ENCODE measurements around the gene KRTAP2-1. TPM values are rescaled to one million over a fixed set of nuclear protein-coding genes. Genes with fewer than 3 reads are reported as not detected.

KRTAP2-1 gene
- total RNA-seq, 4 donors from 2014 or later: not detected

DNA sequence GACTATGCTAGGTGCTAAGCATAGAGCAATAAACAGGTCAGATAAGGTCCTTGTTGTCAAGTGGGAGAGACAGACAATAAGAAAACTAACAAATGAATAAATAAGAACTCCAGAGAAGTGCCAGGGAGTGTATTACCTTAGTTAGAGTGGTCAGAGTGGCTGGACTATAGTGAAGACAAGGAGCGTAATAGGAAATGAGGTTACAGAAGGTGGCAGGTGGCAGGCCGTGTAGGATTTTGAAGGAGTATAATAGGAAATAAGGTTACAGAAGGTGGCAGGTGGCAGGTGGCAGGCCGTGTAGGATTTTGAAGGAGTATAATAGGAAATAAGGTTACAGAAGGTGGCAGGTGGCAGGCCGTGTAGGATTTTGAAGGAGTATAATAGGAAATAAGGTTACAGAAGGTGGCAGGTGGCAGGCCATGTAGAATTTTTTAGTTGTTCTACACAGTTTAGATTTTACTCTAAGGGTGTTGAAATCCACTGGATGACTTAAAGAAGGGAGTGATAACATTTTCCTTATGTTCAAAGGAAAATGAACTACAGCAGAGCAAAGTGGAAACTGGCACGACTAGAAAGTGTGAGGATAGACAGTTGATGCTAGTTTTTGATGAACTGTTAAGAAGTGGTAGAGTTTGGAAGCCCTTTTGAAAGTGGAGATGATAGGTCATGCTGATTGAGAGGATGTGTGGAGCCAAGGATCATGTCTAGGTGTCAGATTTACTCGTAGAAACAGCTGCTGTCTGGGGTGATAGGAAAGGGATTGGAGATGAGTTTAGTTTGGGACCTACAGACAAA is 34.6 kb downstream of the KRTAP2-1 start:
- TF ChIP-seq POLR2A (IDR thresholded peaks at IDR 0.05) (no peak), EP300 (IDR thresholded peaks at IDR 0.05) (no peak)
- TF ChIP-seq, protein P1, sequence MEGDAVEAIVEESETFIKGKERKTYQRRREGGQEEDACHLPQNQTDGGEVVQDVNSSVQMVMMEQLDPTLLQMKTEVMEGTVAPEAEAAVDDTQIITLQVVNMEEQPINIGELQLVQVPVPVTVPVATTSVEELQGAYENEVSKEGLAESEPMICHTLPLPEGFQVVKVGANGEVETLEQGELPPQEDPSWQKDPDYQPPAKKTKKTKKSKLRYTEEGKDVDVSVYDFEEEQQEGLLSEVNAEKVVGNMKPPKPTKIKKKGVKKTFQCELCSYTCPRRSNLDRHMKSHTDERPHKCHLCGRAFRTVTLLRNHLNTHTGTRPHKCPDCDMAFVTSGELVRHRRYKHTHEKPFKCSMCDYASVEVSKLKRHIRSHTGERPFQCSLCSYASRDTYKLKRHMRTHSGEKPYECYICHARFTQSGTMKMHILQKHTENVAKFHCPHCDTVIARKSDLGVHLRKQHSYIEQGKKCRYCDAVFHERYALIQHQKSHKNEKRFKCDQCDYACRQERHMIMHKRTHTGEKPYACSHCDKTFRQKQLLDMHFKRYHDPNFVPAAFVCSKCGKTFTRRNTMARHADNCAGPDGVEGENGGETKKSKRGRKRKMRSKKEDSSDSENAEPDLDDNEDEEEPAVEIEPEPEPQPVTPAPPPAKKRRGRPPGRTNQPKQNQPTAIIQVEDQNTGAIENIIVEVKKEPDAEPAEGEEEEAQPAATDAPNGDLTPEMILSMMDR (IDR thresholded peaks at IDR 0.05): no peak
- no peaks in the 10 kb centered on the region for H3K4me1 ChIP-seq
- H3K27me3 ChIP-seq: no peaks in the 10 kb centered on the region
- 80 to 82% methylated on average over 6 of the region's 6 CpGs for WGBS, 2 donors
- H3K36me3 ChIP-seq: no peaks in the 10 kb centered on the region
- no peak overlapping the region for H3K27ac ChIP-seq
- H3K9me3 ChIP-seq: no peaks in the 10 kb centered on the region
- no peak overlapping the region for H3K4me3 ChIP-seq
- DNase-seq (ENCODE audit: low spot score in 2 of 2): no peak

DNA sequence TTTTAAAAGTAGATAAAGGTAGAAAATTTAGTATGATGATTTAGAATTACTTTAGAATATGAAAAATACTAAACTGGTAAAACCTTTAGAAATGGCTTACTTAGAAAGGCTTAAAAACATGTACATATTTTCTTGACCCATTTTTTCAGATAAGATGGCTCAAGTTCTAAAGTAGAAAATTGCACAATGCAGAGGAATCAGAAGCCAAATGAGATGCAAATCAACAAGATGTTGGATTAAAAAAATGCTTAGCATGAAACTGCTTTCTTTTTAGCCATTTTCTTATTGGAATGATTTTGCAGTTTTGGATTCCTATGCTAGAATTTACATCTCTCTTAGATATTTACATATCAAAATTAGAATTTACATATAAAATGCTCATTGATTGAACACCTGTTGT is 36.7 kb downstream of the KRTAP2-1 start:
- H3K4me1 ChIP-seq: no peaks in the 10 kb centered on the region
- DNase-seq (ENCODE audit: low spot score in 2 of 2): no peak
- H3K27me3 ChIP-seq: no peaks in the 10 kb centered on the region
- H3K27ac ChIP-seq: no peak overlapping the region
- no peak for TF ChIP-seq EP300 (IDR thresholded peaks at IDR 0.05)
- no peak for TF ChIP-seq POLR2A (IDR thresholded peaks at IDR 0.05)
- TF ChIP-seq, protein P1 (IDR thresholded peaks at IDR 0.05): no peak
- H3K36me3 ChIP-seq: no peaks in the 10 kb centered on the region
- no peak overlapping the region for H3K4me3 ChIP-seq
- no peaks in the 10 kb centered on the region for H3K9me3 ChIP-seq

DNA sequence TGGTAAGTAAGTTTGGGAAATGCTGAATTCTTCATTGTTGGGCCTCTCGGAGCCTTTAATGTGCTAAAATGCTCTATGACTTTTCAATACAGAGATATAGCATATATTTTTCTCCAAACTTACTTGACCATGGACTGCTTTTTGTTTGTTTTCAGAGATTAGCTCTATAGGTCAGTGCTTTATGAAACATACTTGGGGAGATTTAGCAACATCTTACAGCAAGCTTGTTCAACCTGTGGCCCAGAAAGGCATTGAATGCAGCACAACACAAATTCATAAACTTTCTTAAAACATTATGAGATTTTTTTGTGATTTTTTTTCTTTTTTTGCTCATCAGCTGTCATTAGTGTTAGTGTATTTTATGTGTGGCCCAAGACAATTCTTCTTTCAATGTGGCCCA is 37.2 kb downstream of the KRTAP2-1 start:
- TF ChIP-seq, protein P1 (IDR thresholded peaks at IDR 0.05): no peak
- no peak for TF ChIP-seq EP300 (IDR thresholded peaks at IDR 0.05)
- no peak for TF ChIP-seq POLR2A (IDR thresholded peaks at IDR 0.05)
- Histone ChIP-seq H3K27ac (no peak overlapping the region), H3K36me3 (no peaks in the 10 kb centered on the region), H3K4me1 (no peaks in the 10 kb centered on the region), H3K27me3 (no peaks in the 10 kb centered on the region), H3K9me3 (no peaks in the 10 kb centered on the region), H3K4me3 (no peak overlapping the region)
- DNase-seq (ENCODE audit: low spot score in 2 of 2): no peak
- 79 to 85% methylated on average over 1 of the region's 1 CpG for WGBS, 2 donors

DNA sequence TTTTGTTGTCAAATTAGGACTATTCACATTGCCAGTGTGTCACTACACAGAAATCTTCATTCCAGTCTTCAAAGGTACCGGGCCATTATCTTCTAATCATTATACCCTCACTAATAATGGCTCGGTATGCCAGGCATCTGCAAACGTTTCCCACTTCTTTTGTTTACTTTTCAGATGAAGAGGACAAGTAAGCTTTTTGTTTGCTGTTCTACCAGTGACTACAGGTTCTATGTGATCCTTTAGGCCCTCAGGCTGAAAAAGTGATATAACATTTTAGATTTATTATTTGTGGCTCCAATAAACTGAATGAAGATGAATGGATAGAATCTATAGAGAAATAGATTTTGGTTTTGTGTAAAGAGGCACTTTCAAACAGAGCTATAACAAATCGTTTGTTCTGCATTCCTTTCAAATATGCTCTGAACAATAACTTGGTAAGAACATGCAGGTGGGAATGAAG is 37.8 kb downstream of the KRTAP2-1 start:
- Histone ChIP-seq H3K27ac (no peak overlapping the region), H3K27me3 (no peaks in the 10 kb centered on the region), H3K4me3 (no peak overlapping the region), H3K4me1 (no peaks in the 10 kb centered on the region), H3K9me3 (no peaks in the 10 kb centered on the region), H3K36me3 (no peaks in the 10 kb centered on the region)
- 46 to 52% methylated on average over 4 of the region's 4 CpGs for WGBS, 2 donors
- TF ChIP-seq EP300 (IDR thresholded peaks at IDR 0.05): no peak
- TF ChIP-seq, protein P1 (IDR thresholded peaks at IDR 0.05): no peak
- TF ChIP-seq POLR2A (IDR thresholded peaks at IDR 0.05): no peak
- no peak for DNase-seq (ENCODE audit: low spot score in 2 of 2)

DNA sequence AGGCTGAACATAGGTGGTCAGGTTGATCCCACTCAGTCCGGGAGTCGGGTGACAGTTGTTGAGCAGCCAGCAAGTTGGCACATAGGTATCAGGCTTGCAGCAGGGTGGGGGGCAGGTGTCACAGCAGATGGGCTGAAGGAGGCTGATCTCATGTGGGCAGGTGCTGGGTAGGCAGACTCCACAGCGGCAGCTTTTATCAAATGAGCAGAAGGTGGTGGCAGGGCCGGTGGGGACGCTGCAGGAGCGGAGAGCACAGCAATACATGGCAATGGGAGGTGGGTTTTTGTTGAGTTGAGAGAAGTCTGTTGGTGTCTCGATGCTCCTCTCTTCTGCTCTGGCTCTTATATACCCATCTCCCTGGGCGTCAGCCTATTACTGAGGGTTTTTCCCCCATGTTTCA is 38.3 kb downstream of the KRTAP2-1 start, which contains the start of gene KRTAP3-1:
Gene KRTAP3-1, minus strand, starts transcription at position 318 of the 400 bp plus-strand sequence. Its CDS starts 54 bp downstream, at position 264.
- Histone ChIP-seq H3K4me1 (no peaks in the 10 kb centered on the region), H3K4me3 (no peak within 1 kb of the TSS), H3K27ac (no peak within 1 kb of the TSS), H3K9me3 (no peaks in the 10 kb centered on the region), H3K36me3 (no peaks in the 10 kb centered on the region), H3K27me3 (no peaks in the 10 kb centered on the region)
- TF ChIP-seq POLR2A (IDR thresholded peaks at IDR 0.05) (no peak), EP300 (IDR thresholded peaks at IDR 0.05) (no peak)
- TF ChIP-seq, protein P1 (IDR thresholded peaks at IDR 0.05): no peak
- DNase-seq (ENCODE audit: low spot score in 2 of 2): no peak
- 82 to 83% methylated on average over 8 of the region's 8 CpGs for WGBS, 2 donors

Data from tibial nerve (tissue), 4 donors.